HepG2 (cell line): ENCODE data around the gene CAVIN1.
"Not testable (repeated sequence)": the region's sequence is repeated elsewhere in the genome, so short reads cannot be mapped to it uniquely, and the experiment has no call there.

Experiments used
- CAMTA2 ChIP-seq: sonication (generic); formaldehyde crosslinking; IDR thresholded peaks from 2 replicates; pipeline ENCODE4 v1.4.0; 2020; ENCODE audit warnings: mild to moderate bottlenecking, missing genetic modification reagents, borderline replicate concordance
- ELK4 ChIP-seq: sonication (generic); formaldehyde crosslinking; IDR thresholded peaks from 2 replicates; pipeline ENCODE4 v1.9.0; 2021; ENCODE audit warnings: missing genetic modification reagents, borderline replicate concordance
- FIP1L1 ChIP-seq: fragments of 200-400 bp; formaldehyde crosslinking; IDR thresholded peaks from 2 replicates; pipeline ENCODE4 v1.6.1; 2018; ENCODE audit warnings: low read depth, mild to moderate bottlenecking, low read length, moderate library complexity, borderline replicate concordance; ENCODE audit not compliant: insufficient read depth
- MYNN ChIP-seq: sonication (generic); formaldehyde crosslinking; IDR thresholded peaks from 2 replicates; pipeline ENCODE4 v1.4.0; 2020; ENCODE audit warnings: mild to moderate bottlenecking, low read depth, missing genetic modification reagents
- NFIC ChIP-seq: IDR thresholded peaks from 2 replicates; pipeline ENCODE4 v1.6.1; 2012; ENCODE audit warnings: mild to moderate bottlenecking, low read length, inconsistent platforms
- RAD21 ChIP-seq: fragments of 450-650 bp; formaldehyde crosslinking; IDR thresholded peaks from 2 replicates; pipeline ENCODE4 v1.5.0; 2020; ENCODE audit warnings: mild to moderate bottlenecking
- RNF2 ChIP-seq: fragments of 450-650 bp; conservative IDR thresholded peaks from 2 replicates; pipeline ENCODE4 v1.6.1; 2016; ENCODE audit warnings: low read depth
- SP1 ChIP-seq, 2 experiments: fragments of 450-650 bp in 1 of 2; sonication (generic) in 1 of 2; formaldehyde crosslinking in 1 of 2; IDR thresholded peaks; 2 replicates each; pipeline versions ENCODE4 v1.4.0 to v1.6.1; 2016 to 2020; ENCODE audit warnings: missing genetic modification reagents in 1 of 2
- SP2 ChIP-seq: sonication (generic); formaldehyde crosslinking; IDR thresholded peaks from 2 replicates; pipeline ENCODE4 v1.5.1; 2020; ENCODE audit warnings: mild to moderate bottlenecking, missing genetic modification reagents
- ZNF101 ChIP-seq: sonication (generic); formaldehyde crosslinking; IDR thresholded peaks from 2 replicates; pipeline ENCODE4 v1.4.0; 2020; ENCODE audit warnings: mild to moderate bottlenecking, low read depth, missing genetic modification reagents, borderline replicate concordance
- TF ChIP-seq, protein P1 (sequence below): sonication (generic); formaldehyde crosslinking; IDR thresholded peaks from 2 replicates; pipeline ENCODE4 v1.5.0; 2020; ENCODE audit warnings: mild to moderate bottlenecking, missing genetic modification reagents, moderate library complexity
- TF ChIP-seq, protein P2 (sequence below): sonication (generic); formaldehyde crosslinking; IDR thresholded peaks from 2 replicates; pipeline ENCODE4 v1.4.0; 2020; ENCODE audit warnings: missing genetic modification reagents
- TF ChIP-seq, protein P3 (sequence below): sonication (generic); formaldehyde crosslinking; IDR thresholded peaks from 2 replicates; pipeline ENCODE4 v1.5.1; 2020; ENCODE audit warnings: mild to moderate bottlenecking, missing genetic modification reagents, moderate library complexity

GRCh38 chr17:42360388-42360787 lies 62.7 kb downstream of the CAVIN1 start:
- TF ChIP-seq, protein P1, sequence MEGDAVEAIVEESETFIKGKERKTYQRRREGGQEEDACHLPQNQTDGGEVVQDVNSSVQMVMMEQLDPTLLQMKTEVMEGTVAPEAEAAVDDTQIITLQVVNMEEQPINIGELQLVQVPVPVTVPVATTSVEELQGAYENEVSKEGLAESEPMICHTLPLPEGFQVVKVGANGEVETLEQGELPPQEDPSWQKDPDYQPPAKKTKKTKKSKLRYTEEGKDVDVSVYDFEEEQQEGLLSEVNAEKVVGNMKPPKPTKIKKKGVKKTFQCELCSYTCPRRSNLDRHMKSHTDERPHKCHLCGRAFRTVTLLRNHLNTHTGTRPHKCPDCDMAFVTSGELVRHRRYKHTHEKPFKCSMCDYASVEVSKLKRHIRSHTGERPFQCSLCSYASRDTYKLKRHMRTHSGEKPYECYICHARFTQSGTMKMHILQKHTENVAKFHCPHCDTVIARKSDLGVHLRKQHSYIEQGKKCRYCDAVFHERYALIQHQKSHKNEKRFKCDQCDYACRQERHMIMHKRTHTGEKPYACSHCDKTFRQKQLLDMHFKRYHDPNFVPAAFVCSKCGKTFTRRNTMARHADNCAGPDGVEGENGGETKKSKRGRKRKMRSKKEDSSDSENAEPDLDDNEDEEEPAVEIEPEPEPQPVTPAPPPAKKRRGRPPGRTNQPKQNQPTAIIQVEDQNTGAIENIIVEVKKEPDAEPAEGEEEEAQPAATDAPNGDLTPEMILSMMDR (CRISPR knock-in tag) = not testable (repeated sequence)
- TF ChIP-seq, protein P2, sequence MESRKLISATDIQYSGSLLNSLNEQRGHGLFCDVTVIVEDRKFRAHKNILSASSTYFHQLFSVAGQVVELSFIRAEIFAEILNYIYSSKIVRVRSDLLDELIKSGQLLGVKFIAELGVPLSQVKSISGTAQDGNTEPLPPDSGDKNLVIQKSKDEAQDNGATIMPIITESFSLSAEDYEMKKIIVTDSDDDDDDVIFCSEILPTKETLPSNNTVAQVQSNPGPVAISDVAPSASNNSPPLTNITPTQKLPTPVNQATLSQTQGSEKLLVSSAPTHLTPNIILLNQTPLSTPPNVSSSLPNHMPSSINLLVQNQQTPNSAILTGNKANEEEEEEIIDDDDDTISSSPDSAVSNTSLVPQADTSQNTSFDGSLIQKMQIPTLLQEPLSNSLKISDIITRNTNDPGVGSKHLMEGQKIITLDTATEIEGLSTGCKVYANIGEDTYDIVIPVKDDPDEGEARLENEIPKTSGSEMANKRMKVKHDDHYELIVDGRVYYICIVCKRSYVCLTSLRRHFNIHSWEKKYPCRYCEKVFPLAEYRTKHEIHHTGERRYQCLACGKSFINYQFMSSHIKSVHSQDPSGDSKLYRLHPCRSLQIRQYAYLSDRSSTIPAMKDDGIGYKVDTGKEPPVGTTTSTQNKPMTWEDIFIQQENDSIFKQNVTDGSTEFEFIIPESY (CRISPR knock-in tag) = not testable (repeated sequence)
- TF ChIP-seq RAD21 (CRISPR knock-in tag); NFIC; MYNN (CRISPR knock-in tag); SP2 (CRISPR knock-in tag); RNF2; CAMTA2 (CRISPR knock-in tag); ZNF101 (CRISPR knock-in tag); FIP1L1; SP1 (IDR thresholded peaks at IDR 0.05); SP1 (CRISPR knock-in tag; IDR thresholded peaks at IDR 0.05); ELK4 (CRISPR knock-in tag): not testable (repeated sequence)
- TF ChIP-seq, protein P3, sequence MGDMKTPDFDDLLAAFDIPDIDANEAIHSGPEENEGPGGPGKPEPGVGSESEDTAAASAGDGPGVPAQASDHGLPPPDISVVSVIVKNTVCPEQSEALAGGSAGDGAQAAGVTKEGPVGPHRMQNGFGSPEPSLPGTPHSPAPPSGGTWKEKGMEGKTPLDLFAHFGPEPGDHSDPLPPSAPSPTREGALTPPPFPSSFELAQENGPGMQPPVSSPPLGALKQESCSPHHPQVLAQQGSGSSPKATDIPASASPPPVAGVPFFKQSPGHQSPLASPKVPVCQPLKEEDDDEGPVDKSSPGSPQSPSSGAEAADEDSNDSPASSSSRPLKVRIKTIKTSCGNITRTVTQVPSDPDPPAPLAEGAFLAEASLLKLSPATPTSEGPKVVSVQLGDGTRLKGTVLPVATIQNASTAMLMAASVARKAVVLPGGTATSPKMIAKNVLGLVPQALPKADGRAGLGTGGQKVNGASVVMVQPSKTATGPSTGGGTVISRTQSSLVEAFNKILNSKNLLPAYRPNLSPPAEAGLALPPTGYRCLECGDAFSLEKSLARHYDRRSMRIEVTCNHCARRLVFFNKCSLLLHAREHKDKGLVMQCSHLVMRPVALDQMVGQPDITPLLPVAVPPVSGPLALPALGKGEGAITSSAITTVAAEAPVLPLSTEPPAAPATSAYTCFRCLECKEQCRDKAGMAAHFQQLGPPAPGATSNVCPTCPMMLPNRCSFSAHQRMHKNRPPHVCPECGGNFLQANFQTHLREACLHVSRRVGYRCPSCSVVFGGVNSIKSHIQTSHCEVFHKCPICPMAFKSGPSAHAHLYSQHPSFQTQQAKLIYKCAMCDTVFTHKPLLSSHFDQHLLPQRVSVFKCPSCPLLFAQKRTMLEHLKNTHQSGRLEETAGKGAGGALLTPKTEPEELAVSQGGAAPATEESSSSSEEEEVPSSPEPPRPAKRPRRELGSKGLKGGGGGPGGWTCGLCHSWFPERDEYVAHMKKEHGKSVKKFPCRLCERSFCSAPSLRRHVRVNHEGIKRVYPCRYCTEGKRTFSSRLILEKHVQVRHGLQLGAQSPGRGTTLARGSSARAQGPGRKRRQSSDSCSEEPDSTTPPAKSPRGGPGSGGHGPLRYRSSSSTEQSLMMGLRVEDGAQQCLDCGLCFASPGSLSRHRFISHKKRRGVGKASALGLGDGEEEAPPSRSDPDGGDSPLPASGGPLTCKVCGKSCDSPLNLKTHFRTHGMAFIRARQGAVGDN (CRISPR knock-in tag) = not testable (repeated sequence)
